B cell (primary cell): ENCODE results near the gene ENTHD1. TPM values are rescaled to one million over a fixed set of nuclear protein-coding genes. Genes with fewer than 3 reads are reported as not detected.

Source experiments
- ATAC-seq: fragments of 200-7000 bp; cut with Tn5 transposase; one replicate; pipeline ENCODE4 v1.10.0; 2021; ENCODE audit warnings: low read depth, mild to moderate bottlenecking, moderate number of reproducible peaks, moderate library complexity
- CTCF ChIA-PET: fragments of 350-600 bp; sonication (Branson Sonifier 250); formaldehyde crosslinking; loops from one replicate; lab custom pipeline; 2021; ENCODE audit warnings: antibody characterized with exemption, inconsistent platforms; lab: Charles Lee
- POLR2A ChIA-PET: fragments of 350-600 bp; sonication (Branson Sonifier 250); formaldehyde crosslinking; loops from one replicate; lab custom pipeline; 2021; ENCODE audit warnings: antibody characterized with exemption; lab: Charles Lee
- DNase-seq: peaks from one replicate; pipeline ENCODE4 v3.0.0; 2013
- H2AFZ ChIP-seq: 2 replicates; pipeline ENCODE4 v1.6.1; 2012; ENCODE audit warnings: mild to moderate bottlenecking, low read depth, low read length; ENCODE audit not compliant: insufficient read depth, poor library complexity, severe bottlenecking
- H3K27ac ChIP-seq, 2 donors: 1 replicate in 1 of 2; 2 replicates in 1 of 2; pipeline ENCODE4 v1.5.1; 2012 to 2013; ENCODE audit warnings: low read length in 2 of 2, mild to moderate bottlenecking in 2 of 2, moderate library complexity in 1 of 2
- H3K27me3 ChIP-seq, 4 experiments: fragments of 200-600 bp in 1 of 4; sonication (generic) in 1 of 4; replicated peaks in 1 of 4; 1 replicate in 2 of 4; 2 replicates in 2 of 4; pipeline versions ENCODE4 v1.6.1 to v1.7.0; 2013 to 2016; ENCODE audit warnings: low read length in 3 of 4, mild to moderate bottlenecking in 2 of 4, mixed read lengths in 1 of 4, moderate library complexity in 1 of 4; ENCODE audit not compliant: insufficient read depth in 4 of 4, control insufficient read depth in 3 of 4; ENCODE audit errors: control extremely low read depth in 1 of 4
- H3K36me3 ChIP-seq, 2 experiments: replicated peaks in 1 of 2; 1 replicate in 1 of 2; 2 replicates in 1 of 2; pipeline versions ENCODE4 v1.6.1 to v1.7.1; 2013; ENCODE audit warnings: low read length in 1 of 2; ENCODE audit not compliant: insufficient read depth in 2 of 2, control insufficient read depth in 1 of 2; ENCODE audit errors: control extremely low read depth in 1 of 2, extremely low read depth in 1 of 2
- H3K4me1 ChIP-seq, 2 donors: fragments of 200-600 bp in 1 of 2; sonication (generic) in 1 of 2; 1 replicate in 1 of 2; 2 replicates in 1 of 2; pipeline versions ENCODE4 v1.5.1 to v1.6.1; 2013 to 2017; ENCODE audit warnings: low read length in 2 of 2; ENCODE audit not compliant: control insufficient read depth in 2 of 2, insufficient read depth in 2 of 2
- H3K4me2 ChIP-seq: replicated peaks from 2 replicates; pipeline ENCODE3; 2012; ENCODE audit warnings: mild to moderate bottlenecking, low read depth, low read length; ENCODE audit not compliant: poor library complexity, severe bottlenecking
- H3K4me3 ChIP-seq, 5 experiments: fragments of 200-600 bp in 1 of 5; sonication (generic) in 1 of 5; 1 replicate in 3 of 5; 2 replicates in 2 of 5; pipeline versions ENCODE4 v1.5.1 to v1.7.0; 2011 to 2016; ENCODE audit warnings: low read length in 4 of 5, mild to moderate bottlenecking in 4 of 5, low read depth in 2 of 5, control low read depth in 1 of 5, moderate library complexity in 1 of 5; ENCODE audit not compliant: insufficient read depth in 1 of 5; ENCODE audit errors: control extremely low read depth in 1 of 5, extremely low read depth in 1 of 5
- H3K79me2 ChIP-seq: fragments of 200-600 bp; sonication (generic); one replicate; pipeline ENCODE4 v1.6.0; 2016; ENCODE audit warnings: low read length; ENCODE audit not compliant: control insufficient read depth, insufficient read depth
- H3K9ac ChIP-seq: fragments of 200-600 bp; sonication (generic); 2 replicates; pipeline ENCODE4 v1.6.1; 2017; ENCODE audit warnings: mild to moderate bottlenecking, low read length, moderate library complexity
- H3K9me3 ChIP-seq, 3 donors: one replicate each; pipeline versions ENCODE4 v1.6.1 to v1.7.1; 2013; ENCODE audit warnings: low read length in 2 of 3; ENCODE audit not compliant: control insufficient read depth in 2 of 3, insufficient read depth in 1 of 3; ENCODE audit errors: control extremely low read depth in 1 of 3
- H4K20me1 ChIP-seq: 2 replicates; pipeline ENCODE4 v1.6.0; 2012; ENCODE audit warnings: mild to moderate bottlenecking, low read length; ENCODE audit not compliant: insufficient read depth, control insufficient read depth, poor library complexity, severe bottlenecking
- H3K27ac Mint-ChIP-seq: one replicate; pipeline ENCODE4 v1.8.0; 2021; ENCODE audit warnings: mixed read lengths
- H3K27me3 Mint-ChIP-seq: one replicate; pipeline ENCODE4 v1.8.0; 2021; ENCODE audit warnings: mixed read lengths
- H3K4me1 Mint-ChIP-seq: one replicate; pipeline ENCODE4 v1.8.0; 2021; ENCODE audit warnings: mixed read lengths
- H3K4me3 Mint-ChIP-seq: one replicate; pipeline ENCODE4 v1.8.0; 2021; ENCODE audit warnings: mixed read lengths
- H3K9me3 Mint-ChIP-seq: one replicate; pipeline ENCODE4 v1.8.0; 2022; ENCODE audit warnings: mixed read lengths; ENCODE audit not compliant: insufficient read depth
- EZH2 ChIP-seq: IDR thresholded peaks from 2 replicates; pipeline ENCODE4 v1.6.1; 2012; ENCODE audit warnings: borderline replicate concordance, low read depth, mild to moderate bottlenecking, moderate library complexity, low read length; ENCODE audit not compliant: insufficient read depth, poor library complexity, severe bottlenecking
- WGBS: methylation state at CpG from one replicate; pipeline ENCODE4 v1.1.5; 2013; ENCODE audit warnings: missing lambda C conversion rate; ENCODE audit not compliant: insufficient coverage; 5-methylcytosine and 5-hydroxymethylcytosine counted together
- intact Hi-C: fragments of 100-400 bp; cut with micrococcal nuclease; formaldehyde crosslinking; loops from one replicate; pipeline ENCODE4 v1.10.0; 2022
- polyA plus RNA-seq: library from polyadenylated mRNA; depleted of rRNA; stranded (reverse); fragments of >200 nt; gene quantifications from 2 replicates; pipeline ENCODE4 v1.2.3, GENCODE V29; 2012
- total RNA-seq, 2 donors: library from RNA; stranded (reverse); fragments of 120-200 nt in 1 of 2; gene quantifications; 1 replicate in 1 of 2; 2 replicates in 1 of 2; pipeline versions ENCODE4 v1.2.3 to v1.2.4, GENCODE V29; 2013 to 2022
- TF ChIP-seq, protein P1 (sequence below): fragments of 200-600 bp; IDR thresholded peaks from one replicate; pipeline ENCODE4 v1.8.0; 2022; ENCODE audit warnings: antibody characterized with exemption, mild to moderate bottlenecking

ENTHD1 gene
- total and polyA plus RNA-seq, 2 donors (not counting 1 experiment from before 2014, with no cell fraction given) = not detected

DNA sequence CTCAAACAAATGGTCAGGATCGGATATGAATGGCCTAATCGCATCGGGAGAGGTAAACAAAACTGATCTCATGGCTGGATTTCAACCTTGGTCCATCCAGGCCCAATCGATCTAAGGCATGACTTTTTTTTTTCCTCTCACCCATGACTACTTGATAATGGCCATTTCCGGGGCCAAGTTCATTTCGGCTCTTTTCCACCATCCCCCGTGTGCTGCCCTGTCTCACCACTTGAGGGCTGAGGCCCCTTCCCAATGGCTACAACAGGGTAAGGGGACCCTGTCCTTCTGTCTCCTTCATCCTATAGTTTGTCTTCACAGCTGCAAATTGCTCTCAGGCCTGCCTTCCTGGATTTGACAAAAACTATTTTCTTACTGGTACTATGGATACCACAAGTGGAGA lies 34.0 kb upstream of the ENTHD1 start:
- CTCF ChIA-PET = interaction anchor here (0.8 to 1.9 kb wide), 2 partner anchors 8 to 17 kb away, joined by 3 to 4 read pairs; no protein-coding TSS in a partner anchor
- Histone ChIP-seq H3K4me2 (no peak overlapping the region), H3K9ac (no peak overlapping the region), H3K27me3 (no peaks in the 10 kb centered on the region), H3K27ac (no peak overlapping the region), H2AFZ (no peak overlapping the region), H3K36me3 (peaks cover 3% of the 10 kb centered on the region in 2 experiments), H3K4me3 (no peak overlapping the region), H3K9me3 (no peaks in the 10 kb centered on the region), H3K79me2 (peaks cover 64% of the 10 kb centered on the region), H3K4me1 (peaks cover 25 to 41% of the 10 kb centered on the region in 2 donors), H4K20me1 (peaks cover 3% of the 10 kb centered on the region)
- Mint-ChIP-seq H3K4me1 (peaks cover 32% of the 10 kb centered on the region), H3K27ac (no peak overlapping the region), H3K4me3 (no peak overlapping the region), H3K27me3 (peaks cover 3% of the 10 kb centered on the region), H3K9me3 (no peaks in the 10 kb centered on the region)
- POLR2A ChIA-PET = no interaction called here
- ATAC-seq = no peak
- DNase-seq = no peak
- intact Hi-C loops = no loop called here
- WGBS = 95% methylated on average over 7 of the region's 7 CpGs
- TF ChIP-seq, protein P1, sequence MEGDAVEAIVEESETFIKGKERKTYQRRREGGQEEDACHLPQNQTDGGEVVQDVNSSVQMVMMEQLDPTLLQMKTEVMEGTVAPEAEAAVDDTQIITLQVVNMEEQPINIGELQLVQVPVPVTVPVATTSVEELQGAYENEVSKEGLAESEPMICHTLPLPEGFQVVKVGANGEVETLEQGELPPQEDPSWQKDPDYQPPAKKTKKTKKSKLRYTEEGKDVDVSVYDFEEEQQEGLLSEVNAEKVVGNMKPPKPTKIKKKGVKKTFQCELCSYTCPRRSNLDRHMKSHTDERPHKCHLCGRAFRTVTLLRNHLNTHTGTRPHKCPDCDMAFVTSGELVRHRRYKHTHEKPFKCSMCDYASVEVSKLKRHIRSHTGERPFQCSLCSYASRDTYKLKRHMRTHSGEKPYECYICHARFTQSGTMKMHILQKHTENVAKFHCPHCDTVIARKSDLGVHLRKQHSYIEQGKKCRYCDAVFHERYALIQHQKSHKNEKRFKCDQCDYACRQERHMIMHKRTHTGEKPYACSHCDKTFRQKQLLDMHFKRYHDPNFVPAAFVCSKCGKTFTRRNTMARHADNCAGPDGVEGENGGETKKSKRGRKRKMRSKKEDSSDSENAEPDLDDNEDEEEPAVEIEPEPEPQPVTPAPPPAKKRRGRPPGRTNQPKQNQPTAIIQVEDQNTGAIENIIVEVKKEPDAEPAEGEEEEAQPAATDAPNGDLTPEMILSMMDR = no peak
- TF ChIP-seq EZH2 = no peak

DNA sequence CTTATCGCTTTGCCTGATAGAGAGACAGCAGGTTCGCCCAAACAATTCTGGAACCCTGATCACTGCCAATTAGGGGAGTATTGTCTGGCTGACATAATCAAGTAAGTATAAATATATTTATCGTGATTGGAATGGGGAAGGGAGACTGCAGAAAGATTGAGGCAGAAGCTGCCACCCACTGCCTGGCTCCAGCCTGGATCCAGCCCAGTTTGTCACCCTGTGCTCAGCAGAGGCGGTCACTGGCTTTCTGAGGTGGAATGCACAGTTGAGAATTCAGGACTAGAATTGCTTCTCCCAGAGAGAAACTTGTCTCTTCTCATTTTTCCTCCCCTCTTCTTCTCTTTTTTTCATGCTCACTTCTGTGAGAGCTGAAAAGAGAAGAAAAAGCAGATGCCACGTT lies 33.2 kb upstream of the ENTHD1 start:
- no peaks in the 10 kb centered on the region for H3K9me3 ChIP-seq

More for the DNA sequence above, 33.2 kb upstream of the ENTHD1 start:
- Histone ChIP-seq H3K36me3 (peaks cover 3% of the 10 kb centered on the region in 2 experiments), H3K9ac (no peak overlapping the region), H2AFZ (no peak overlapping the region), H3K4me3 (no peak overlapping the region), H3K4me1 (peaks cover 24 to 41% of the 10 kb centered on the region in 2 donors), H3K4me2 (peak overlapping the region; percentile 37), H3K79me2 (peaks cover 72% of the 10 kb centered on the region), H3K27ac (no peak overlapping the region), H4K20me1 (peaks cover 3% of the 10 kb centered on the region), H3K27me3 (no peaks in the 10 kb centered on the region)
- TF ChIP-seq, protein P1 = no peak
- TF ChIP-seq EZH2 = no peak
- ChIA-PET CTCF (interaction anchor here (0.8 to 1.9 kb wide), 3 partner anchors 9 to 31 kb away, joined by 3 to 4 read pairs (median 3); no protein-coding TSS in a partner anchor), POLR2A (no interaction called here)
- no peak for DNase-seq
- no peaks in the 10 kb centered on the region for H3K9me3 Mint-ChIP-seq
- H3K4me3 Mint-ChIP-seq = no peak overlapping the region
- intact Hi-C loops = no loop called here
- peaks cover 7% of the 10 kb centered on the region for H3K27me3 Mint-ChIP-seq
- no peak overlapping the region for H3K27ac Mint-ChIP-seq
- ATAC-seq = no peak
- WGBS = 83% methylated on average over 2 of the region's 5 CpGs
- peaks cover 36% of the 10 kb centered on the region for H3K4me1 Mint-ChIP-seq
